ENCODE data around the gene TGFBR2.

Gene TGFBR2

DNA sequence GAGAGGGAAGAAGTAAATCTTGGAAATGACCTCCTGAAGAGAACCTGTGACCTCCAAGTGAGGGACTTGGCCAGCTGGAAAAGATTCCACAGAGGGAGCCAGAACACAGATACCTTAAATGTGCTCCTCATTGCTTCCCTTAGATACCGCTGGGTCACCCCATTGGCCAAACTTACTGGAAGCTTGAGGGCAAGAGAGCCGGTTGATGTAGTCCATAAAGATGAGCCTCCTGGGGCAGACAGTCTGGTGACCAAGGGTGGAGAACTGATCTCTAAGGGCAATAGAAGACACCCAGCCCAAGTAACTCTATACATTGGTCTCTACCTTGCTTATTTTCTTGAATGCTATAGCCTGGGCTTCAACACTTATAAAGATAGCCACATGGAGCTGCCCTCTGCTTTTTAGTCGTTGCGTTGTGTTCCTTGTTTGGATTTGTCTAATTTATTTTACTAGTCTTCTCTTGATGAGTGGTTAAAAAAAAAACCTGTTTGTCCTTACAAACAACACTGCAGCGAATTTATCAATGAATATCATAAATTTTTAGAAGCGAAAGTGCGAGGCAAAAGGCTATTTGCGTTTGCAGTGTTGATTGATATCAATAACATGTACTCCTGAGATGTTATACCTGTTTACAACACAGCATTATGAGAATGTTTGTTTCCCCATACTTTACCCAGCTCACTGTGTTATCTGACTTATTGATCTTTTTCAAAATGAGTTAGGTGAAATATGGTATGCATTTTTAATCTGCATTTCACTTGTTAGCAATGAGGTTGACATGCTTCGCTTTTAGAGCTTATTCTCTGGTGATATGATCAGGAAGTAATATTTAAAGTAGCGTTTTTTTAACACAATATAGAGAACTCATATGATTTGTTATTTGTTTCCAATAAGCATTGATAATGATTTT lies 31.2 kb downstream of the TGFBR2 start:
- no peak for DNase-seq (ENCODE audit: low spot score)

DNA sequence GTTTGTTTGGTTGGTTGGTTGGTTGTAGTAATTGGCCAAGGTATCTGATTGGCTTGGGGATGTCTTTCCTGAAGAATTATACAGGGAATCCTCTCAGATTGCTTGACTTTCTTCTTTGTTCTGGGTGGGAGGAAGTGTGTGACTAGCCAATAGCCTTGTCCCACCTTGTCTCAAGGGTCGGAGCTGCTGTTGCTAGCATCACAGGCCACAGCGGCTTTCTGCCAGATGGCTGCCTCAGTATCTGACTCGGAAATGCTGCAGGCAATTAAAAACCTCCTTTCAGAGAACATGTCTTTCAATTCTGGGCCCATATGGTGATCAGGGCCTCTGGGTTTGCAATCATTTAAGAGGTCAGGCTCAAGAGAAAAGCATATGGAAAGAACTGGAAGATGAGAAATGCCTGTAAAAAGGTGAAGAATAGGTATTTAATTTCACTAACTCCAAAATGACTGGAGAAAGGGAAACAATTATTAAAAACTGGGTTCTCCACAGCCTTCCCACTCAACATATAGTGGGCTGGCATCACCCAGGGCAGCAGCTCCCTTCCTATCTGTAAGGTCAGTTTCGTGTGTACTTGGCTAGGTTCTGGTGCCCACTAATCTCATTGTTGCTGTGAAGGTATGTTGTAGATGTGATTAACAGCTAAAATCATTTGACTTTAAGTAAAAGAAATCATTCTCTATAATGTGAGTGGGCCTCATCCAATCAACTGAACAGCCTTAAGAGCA lies 32.4 kb downstream of the TGFBR2 start:
- DNase-seq (ENCODE audit: low spot score), result no peak

GRCh38 chr3:30639937-30640336 lies 33.5 kb downstream of the TGFBR2 start:
- no peak for DNase-seq (ENCODE audit: low spot score)

GRCh38 chr3:30640851-30641250 lies 34.5 kb downstream of the TGFBR2 start:
- no peak for DNase-seq (ENCODE audit: low spot score)

DNA sequence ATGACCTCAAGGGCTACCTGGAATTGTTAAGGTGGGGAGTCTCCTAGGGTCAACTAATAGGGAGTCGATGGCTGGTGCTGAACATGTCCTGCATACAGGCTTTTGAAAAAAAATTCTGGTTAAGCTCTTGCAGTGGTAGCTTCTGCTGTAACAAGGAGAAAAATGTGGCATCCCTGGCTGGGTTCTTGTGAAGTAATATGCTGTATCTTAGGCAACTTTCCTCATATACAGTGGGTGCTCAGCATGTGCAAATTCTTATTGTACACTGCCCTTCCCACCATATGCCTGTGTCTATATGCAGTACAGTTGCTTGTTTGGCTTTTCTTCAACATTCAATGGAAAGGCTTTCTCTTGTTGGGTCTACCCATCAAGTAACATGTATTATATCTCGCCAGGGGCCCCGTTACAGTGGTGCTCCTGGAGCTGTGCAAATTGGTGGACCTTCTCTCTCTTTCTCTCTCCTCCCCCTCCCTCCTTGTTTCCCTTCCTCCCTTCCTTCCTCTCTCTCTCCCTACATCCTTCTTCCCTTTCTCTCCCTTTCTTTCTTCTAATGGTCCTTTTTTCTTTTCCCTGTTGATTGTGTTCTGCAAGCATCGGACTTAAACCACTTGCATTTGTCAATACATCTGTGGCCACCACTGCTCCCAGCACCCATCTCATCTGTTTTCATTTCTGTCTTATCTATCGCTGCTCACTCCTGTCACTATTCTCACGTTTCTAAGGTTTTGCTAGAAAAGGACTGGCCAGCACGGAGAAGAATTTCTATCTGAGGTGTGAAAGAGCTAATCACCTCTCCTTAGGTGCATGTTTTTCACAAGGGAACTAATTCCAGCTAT lies 35.2 kb downstream of the TGFBR2 start:
- DNase-seq (ENCODE audit: low spot score), result no peak

GRCh38 chr3:30642849-30643361 lies 36.5 kb downstream of the TGFBR2 start:
- DNase-seq (ENCODE audit: low spot score), result no peak

DNA sequence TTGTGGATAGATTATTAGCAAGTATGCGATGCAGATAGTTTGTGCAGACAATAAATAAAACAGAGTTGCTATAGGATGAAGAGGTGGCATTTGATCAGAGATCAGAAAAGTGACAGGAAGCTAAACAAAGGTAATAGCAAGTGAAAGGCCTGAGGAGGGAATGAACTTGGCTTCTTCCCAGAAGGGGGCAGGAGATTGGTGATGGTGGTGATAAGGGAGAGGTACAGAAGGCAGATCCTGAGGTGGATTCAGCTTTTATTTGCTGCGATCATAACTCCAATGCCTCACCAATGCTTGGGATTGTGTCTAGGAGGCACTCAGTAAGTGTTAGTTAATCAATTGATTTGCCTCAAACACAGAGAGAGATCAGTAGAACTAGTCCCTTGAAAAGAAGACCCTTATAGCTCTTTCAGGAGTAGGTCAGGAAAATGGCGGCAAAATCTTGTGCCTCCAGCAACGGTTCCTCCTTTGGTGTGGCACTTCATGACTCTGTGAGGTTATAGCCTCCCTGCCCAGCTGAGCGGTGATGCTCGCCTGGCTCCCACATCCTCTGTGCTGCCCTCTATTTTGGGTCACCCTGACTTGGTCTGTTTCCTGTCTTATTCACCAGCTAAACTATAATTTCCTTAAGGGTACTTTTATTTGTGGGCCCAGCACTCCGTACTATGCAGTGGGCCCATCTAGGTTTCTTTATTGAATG lies 37.5 kb downstream of the TGFBR2 start:
- no peak for DNase-seq (ENCODE audit: low spot score)

GRCh38 chr3:30644615-30645014 lies 38.2 kb downstream of the TGFBR2 start:
- DNase-seq (ENCODE audit: low spot score), result no peak

GRCh38 chr3:30645077-30645476 lies 38.7 kb downstream of the TGFBR2 start:
- DNase-seq (ENCODE audit: low spot score), result no peak

- no peak for DNase-seq (ENCODE audit: low spot score)
Measured at GRCh38 chr3:30646181-30646876, 39.9 kb downstream of the TGFBR2 start.

DNA sequence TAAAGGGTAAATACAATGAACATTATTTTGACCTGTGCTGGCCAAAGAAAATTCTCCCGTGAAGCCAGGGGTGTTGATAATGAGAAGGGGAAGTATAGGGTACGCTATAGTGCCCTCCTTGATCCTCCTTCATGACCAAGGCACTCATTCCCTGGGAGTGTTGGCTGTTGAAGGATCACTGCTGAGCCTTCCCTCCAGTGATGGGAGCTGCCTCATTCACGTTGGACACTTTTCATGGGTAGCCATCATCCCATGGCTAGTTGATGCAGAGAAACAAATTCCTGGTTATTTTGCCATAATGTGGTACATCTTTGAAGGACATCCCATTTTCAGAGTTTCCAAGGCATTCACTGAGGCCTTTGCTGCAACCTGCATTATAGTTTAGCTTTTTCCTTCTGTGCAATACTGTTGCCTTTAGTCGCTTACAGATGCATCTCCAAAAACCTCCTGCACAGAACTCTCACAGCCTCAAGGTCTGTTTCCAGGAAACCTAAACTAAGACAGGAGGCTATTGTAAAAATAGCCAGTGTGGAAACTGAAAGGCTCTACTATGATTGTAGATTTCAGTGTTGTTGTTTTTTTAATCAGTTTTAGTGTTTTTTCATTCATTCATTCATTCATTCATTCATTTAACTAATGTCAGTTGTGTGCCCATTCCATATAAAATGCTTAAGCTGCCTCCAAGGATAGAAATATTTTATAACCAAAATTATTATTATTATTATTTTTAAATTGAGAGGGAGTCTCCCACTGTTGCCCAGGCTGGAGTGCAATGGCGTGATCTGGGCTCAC lies 40.8 kb downstream of the TGFBR2 start:
- DNase-seq (ENCODE audit: low spot score), result no peak

DNA sequence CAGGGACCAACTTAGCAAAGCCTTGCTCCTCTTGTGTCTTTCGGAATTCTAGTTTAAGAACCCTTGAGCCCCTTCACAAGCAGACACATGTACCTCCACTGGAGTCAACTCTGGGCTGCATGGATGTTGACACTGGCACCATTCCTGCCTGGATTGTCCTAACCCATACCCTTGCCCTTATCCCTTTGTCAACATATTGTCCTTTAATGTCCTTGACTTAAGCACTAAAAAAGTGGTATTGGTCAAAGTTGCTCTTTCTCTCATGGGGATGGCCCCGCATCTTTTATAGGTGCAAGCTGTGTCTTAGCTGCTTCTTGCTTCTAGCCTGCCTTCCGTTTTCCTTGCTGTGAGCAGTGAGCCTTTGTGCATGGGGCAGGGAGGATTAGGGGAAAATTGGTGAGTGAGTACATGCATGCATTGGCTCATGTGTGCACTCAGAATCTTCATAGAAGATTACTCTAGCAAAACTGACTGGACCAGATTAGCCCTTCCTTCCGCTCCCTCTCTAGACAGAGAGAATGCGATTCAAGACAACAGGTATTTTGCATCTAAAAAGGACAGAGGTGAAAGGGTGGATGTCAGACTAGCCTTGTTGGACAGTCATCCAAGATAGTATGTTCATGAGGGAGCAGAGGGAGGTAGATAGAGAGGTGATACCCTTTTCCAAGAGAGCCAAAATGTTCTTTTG lies 42.4 kb downstream of the TGFBR2 start:
- DNase-seq (ENCODE audit: low spot score), result no peak

GRCh38 chr3:30649572-30650318 lies 43.3 kb downstream of the TGFBR2 start:
- no peak for DNase-seq (ENCODE audit: low spot score)

GRCh38 chr3:30650348-30650995 lies 44.1 kb downstream of the TGFBR2 start:
- no peak for DNase-seq (ENCODE audit: low spot score)

DNA sequence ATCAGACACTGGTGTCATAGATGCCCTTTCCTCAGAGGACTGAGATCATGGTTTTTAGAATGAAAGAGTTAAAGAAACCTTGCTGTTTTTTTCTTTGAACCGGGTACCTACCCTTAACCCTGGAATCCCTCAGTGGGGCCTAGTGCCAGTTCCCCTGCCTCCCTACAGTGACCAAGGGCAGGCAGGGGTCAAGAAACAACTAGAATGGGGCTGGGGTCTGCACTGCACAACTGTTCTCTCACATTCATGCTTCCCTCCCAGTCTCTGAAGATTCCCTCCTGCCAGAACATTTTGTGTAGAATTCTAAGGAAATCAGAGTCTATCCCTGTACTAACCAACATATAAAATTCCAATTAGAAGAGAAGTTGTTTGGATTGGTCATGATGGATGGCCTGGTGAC lies 47.9 kb downstream of the TGFBR2 start:
- no peak for DNase-seq (ENCODE audit: low spot score)

DNA sequence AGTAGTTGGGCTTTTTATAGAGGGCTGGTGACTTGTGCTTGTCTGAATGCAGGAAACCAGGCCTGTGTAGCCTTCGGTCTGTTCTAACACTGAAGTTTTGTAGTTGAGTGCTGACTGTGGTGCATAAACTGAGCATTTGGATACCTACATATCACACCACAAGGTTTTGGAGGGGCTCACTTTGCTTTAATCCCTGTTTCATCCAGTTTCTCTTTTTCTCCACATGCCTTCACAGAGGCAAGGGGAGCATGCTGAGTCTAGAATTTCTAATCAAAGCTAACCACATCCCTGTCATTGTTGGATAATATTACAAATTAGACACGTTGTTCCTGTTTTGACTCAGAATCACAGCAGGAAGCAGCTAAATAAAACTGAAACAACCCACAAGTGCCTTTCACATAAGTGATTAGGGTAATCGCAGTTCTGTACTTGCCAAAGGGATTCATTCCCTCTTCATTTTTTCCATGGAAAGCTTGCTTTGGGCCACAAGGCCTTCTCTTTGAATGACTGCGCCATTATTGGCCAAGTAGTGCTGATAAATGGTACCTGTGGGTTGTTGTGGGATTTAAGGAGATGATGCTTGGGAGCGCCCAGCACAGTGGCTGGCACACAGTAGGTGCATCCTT lies 48.9 kb downstream of the TGFBR2 start:
- no peak for DNase-seq (ENCODE audit: low spot score)

DNA sequence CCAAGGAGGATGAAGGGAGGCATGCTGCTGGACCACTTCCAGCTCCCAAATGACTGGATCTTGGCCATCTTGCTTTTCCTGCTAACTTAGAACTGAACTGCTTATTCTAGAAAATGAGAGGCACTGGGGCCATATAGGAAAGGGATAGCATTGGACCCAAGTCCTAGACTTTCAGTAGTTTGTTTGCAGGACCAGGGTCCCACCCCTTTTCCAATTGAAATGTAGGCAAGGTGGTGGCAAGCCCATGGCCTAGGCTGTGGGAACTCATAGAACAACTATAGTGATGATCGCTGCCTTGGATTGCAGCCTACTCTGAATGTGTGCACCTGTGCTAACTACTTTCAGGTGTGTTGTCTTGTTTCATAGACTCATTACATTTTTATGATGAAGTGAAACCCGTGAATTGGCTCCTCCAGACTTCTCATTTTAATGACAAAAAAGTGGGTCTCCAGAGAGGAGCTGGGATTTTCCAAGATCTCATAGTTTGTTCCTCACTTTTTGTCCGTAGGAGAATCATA lies 50.3 kb downstream of the TGFBR2 start:
- no peak for DNase-seq (ENCODE audit: low spot score)

DNA sequence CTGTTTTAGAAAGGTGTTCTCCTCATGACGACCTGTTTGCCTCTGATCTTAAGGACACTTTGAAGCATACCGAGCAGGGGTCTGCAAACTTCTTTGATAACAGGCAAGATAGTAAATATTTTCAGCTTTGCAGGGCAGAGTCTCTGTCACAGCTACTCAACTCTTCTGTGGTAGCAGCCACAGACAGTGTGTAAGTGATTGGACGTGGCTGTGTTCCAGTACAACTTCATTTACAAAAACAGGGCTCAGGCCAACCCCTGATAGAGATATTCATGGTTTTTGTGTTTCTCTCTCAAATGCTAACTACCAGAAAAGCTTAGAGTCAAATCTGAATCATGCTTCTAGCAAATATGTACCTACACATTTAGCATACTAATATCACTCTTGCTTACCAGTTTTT lies 51.5 kb downstream of the TGFBR2 start:
- no peak for DNase-seq (ENCODE audit: low spot score)

Measured in SW480 (cell line).